GM11168 (cell line): ENCODE data around the gene CCL3.
"Not testable (repeated sequence)": the region's sequence is repeated elsewhere in the genome, so short reads cannot be mapped to it uniquely, and the experiment has no call there.

Source experiments
- in situ Hi-C: fragments of 300-500 bp; cut with MboI; formaldehyde crosslinking; loops from one replicate; pipeline ENCODE4 v1.12.0; 2022; ENCODE audit warnings: low sequenced_read_pairs; ENCODE audit not compliant: unreplicated experiment

Gene CCL3

DNA sequence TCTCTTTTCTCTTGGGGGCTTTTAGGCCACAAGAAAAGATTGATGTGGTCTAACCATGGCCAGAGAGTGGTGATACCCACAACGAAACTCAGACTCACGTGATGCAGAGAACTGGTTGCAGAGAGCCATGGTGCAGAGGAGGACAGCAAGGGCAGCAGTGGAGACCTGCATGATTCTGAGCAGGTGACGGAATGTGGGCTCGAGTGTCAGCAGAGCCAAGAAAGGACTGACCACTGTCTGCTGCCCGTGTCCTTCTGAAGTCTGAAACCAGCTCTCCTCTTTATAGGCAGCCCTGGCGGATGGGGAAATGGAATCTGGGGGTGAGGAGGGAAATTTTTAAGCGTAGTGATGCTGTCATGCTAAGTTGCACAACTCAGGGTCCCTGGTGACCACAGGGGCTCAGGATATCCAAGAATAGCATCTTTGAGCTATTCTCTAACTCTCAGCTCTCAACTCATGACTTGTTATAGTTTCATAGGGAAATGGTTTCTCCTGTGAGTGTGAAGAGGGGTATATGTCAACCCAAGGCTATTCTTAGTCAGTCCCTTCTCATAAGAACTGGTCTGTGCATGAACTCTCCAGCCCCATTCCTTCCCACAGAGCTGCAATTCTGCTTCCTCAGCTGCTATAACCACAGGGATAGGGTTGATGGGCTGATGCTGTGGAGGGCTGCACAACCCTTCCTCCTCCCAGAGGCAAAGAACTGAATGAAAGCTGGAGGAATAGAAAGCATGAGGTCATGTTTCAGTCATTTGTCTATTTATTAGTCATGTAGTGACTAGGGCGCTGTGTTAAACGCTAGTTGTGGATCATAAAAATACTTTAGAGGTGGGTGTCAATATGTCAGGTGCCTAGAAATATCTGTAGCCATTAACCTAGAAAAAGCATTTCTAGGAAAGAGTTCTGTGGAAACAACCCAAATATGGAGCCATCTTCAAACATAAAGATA, at the start of gene CCL3:
Gene CCL3, minus strand, starts transcription at position 256 of the 949 bp plus-strand sequence. Its CDS starts 85 bp downstream, at position 171.
- in situ Hi-C loops: loop anchor here (5.0 kb wide), 1 partner anchor 102 kb away; no protein-coding TSS in a partner anchor

DNA sequence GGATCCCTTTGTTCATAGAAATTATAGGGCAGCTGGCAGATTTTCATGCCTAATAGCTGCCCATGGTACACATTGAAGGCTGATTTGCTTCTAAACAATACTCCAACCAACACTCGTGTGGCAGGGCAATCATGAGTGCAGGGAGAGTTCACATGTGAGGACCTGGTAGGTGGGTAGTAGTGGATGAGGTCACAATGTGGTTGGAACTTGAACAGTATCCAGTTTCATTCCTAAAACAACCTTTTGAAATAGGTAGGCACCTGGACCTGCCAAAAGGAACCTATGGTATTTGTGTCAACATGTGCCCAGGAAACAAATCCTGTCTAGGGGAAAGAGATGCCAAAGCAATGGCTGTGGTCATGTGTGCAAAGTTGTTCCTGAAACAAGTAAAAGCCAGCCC, 46.5 kb upstream of the CCL3 start:
- in situ Hi-C loops: no loop called here

DNA sequence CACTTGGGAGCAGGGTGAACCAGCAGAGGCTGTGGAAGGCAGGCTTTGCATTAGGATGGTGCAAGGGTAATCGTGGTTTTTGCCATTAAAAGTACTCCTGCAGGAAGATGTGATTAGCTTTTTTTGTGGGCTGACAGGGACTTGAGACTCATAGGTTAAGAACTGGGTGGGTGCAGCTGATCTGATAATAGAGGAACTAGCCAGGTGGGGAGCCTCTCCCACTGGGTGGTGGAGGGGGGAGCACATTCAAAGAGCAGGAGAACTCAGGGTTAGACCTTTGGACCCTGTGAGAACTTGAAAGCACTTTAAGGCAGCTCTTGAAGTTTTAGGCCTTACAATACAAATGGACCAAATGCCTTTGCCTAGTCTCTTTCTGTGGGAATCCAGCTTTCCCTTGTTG, 46.1 kb upstream of the CCL3 start:
- in situ Hi-C loops: no loop called here

DNA sequence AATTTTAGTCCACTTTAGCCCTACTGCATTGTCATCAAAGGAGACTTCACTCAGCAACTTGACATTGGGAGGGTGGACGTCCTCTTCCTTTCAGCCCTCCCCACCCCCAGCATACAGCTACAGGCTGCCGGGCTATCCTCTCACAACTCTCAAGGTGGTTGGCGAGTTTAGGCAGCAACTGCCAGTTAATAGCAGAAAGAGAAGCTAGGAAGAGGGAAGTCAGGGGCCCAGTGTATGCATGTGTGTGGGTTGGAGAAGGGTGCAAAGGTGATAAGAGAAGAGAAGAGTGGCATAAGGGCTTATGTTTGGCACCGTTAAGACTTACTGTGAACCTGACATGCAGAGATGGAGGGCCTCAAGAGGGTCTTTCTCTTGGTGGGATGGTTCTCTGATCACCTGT, 45.5 kb upstream of the CCL3 start:
- in situ Hi-C loops: no loop called here

DNA sequence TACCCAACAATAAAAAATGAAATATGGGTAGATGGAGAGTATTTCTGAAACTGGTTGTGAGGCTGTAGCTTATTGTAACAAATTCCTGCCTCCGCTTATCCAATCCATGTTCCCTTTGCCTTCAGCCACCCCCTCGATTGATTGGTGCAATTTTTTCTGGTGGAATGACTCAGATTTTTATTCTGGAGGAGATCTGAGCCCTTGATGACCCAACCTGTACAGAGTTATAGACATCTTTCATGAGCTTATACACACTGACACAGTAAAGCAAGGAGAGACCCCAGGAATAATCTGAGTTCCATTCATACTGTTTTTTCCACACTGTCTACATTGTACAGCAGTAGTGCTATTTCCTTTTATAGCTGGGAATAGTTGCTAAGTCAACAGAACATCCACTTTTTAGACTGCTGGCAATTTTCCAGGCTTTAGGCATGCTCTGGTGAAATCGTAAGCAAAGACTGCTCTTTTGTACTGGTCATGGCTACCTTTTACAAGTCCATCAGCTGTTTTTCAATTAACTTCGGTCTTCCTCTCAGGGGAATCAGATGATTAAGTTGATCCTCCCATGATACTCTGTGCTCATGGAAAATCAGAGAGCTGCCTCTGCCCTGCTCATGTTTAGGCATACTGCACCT, 43.8 kb upstream of the CCL3 start:
- in situ Hi-C loops: no loop called here

DNA sequence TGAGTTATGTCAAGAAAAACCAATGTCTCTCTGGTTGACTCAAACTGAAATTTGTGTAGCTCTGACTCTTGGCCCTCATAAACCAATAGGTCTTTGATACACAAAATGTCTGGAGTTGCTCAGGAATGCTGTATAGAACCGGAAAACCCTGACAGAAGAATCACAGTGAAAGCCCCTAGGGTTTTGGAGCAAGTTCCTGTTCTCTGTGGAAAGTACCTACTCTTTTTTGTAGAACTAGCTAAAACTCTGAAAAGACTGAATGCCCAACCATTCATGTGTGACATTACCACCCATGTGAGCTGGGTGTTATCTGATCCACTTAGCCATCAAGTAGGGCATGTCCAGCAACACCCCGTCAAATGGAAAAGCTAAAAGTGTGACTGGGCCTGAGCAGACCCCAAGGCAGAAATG, 42.5 kb upstream of the CCL3 start:
- in situ Hi-C loops: no loop called here

DNA sequence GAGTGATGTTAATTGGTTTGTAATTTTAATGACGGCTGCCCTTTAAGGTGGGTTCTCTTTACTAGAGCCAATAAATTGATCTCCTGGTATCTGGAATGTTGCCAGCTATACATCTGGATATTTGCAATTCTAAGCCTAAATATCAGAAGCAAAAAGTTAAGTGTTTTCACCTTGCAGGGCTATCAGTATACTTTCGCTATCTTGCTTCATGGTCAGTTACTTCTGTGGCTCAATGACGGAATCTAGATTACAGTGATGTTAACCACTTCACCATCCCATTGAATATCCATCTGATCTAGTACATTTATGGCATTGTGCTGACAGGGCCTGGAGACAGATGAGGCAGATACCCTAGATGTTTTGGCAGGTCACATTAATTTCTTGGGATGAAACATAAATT, 42.0 kb upstream of the CCL3 start:
- in situ Hi-C loops: no loop called here

DNA sequence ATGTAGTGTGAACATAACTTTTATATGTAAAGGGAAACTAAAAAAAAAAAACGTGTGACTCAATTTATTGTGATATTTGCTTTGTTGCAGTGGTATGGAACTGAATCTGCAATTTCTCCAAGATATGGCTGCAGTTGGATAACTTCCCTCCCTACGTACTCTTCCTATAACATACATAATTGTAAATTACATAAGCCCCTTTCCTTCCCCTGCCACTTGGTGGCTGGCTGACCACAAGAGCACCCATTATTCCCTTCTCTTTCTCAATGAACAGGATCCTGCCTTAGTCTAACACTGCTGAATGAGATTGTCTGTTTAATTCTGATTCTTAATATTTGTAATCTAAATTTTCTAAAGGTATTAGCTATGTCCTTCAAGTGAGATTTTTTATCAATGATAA, 41.5 kb upstream of the CCL3 start:
- in situ Hi-C loops: no loop called here

DNA sequence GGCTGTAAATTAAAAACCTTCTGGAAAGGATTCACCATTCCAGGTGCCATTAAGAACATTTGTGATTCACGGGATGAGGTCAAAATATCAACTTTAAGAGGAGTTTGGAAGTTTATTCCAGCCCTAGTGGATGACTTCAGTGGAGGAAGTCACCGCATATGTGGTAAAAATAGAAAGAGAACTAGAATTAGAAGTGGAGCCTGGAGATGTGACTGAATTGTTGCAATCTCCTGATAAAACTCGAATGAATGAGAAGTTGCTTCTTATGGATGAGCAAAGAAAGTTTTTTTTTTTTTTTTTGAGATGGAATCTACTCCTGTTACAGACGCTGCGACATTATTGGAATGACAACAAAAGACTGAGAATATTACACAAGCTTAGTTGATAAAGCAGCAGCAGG, 40.4 kb upstream of the CCL3 start:
- in situ Hi-C loops: no loop called here

DNA sequence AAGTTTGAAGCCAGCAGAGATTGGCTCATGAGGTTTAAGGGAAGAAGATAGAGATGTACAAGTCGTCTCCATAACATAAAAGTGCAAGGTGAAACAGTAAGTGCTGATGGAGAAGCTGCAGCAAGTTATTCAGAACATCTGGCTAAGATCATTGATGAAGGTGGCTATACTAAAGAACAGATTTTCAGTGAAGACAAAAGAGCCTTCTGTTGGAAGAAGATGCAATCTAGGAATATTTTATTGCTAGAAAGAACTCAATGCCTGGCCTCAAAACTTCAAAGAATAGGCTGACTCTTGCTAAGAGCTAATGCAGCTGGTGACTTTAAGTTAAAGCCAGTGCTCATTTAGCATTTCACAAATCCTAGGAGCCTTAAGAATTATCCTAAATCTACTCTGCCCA, 39.7 kb upstream of the CCL3 start:
- in situ Hi-C loops: no loop called here

DNA sequence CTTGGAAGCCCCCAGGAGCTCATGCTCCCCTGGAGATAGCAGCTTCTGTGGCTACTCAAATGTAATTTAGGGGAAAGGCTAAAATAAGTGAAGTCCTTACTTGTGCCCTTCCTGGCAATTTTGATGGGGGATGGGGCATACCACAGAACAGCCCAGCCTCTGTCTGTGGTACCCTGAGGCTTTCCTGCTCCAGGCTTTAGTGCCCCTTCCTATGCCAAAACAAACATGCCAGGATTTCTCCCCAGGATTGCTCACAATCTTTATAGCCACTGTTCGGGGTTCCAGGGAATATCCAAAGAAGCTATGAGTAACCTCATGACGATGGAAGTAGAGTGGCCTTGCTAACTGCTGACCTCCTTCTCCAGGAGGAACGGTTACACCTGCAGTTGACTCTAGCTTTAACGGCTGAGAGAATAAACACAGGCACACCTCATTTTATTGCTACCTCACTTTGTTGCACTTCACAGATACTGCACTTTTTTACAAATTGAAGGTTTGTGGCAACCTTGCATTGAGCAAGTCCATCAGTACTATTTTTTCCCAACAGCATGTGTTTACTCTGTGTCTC, 38.6 kb upstream of the CCL3 start:
- in situ Hi-C loops: no loop called here

DNA sequence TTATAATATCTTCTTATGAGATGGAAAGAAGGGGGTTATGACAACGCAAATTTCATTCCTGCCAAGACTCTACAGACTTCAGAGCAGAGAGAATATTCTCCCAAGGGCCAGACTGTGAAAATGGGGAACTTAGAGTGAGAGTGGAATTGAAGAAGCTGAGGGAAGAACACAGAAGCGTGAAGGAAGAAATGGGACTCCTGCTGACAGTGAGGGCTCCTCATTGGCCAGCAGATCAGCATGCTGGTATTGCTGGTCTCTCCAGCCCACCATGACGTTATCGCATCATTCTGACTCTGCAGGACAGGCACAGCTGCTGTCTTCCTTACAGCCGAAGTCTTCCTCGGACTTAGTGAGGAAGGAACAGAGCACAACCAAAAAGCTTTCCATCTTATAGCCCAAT, 38.0 kb upstream of the CCL3 start:
- in situ Hi-C loops: no loop called here

DNA sequence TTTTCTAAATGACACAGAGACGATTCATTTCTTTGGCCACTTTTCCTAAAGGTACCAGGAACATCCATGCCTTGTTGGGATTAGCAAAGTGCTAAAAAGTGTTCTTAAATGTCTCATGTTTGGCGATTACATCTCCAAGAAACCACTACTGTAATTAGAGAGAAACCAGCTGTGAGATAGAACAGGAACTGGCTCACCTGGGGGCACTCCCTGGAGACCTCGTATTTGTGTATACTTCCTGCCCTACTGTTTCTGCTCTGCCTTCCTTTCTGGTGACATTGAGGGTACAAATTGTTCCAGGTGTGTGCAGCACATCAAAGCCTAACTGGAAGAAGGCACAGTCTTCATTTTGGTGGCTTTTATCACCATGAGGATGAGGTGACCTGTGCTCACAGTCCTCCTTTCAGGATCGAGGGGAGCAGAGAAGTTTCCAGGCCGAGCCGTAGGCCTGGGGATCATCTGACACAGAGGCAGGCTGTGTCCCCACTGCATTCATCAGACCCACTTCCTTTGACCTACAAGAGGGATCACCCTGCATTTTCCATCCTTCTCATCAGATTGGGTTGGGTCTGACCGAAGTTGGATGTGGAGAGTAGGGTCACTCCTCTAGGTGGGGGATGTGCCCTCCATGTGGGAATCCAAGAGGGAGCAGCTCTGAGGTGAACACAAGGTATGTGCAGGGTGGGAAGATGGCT, 37.4 kb upstream of the CCL3 start:
- in situ Hi-C loops: no loop called here

DNA sequence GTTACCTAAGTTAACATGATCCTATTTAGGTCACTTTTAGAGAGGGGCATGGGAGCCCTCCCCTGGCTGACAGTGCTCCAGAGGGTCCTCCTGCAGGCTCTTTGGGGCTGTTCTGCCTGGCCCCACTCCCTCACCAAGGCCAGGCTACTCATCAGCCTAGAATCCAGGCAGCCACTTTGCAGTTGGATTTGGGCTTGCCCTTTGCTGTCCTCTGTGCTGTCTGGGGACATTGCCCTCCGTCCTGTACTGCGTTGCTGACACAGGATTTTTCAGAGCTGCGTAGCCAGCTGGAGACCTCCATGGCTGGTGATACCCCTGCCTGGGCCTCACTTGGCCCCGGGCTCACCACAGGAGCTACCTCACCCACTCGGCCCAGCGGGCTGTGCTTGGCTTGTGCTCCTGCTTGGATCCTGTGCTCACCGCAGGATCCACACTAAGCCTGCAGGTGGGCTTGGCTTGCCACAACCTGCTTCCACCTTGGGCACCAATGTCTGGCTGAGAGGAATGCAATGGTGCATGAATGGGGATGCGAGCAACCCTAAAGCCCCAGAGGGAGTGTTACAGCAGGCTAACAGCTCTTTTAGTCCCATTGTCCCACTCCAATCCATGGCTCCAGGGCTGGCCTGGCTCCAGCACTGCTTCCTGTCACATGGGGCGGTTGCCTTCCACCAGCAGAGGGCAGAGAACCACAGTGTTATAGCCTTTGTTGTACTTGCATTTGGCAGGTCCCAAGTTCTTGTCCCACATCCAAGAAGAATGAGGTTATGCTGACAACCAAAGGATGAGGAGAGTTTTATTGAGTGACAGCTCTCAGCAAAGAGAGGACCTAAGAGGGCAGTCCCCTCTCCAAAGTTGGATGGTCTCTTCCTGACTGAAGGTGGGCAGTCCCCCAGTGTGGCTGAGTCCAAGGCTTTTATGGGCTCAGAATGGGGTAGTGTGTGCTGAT, 35.2 kb upstream of the CCL3 start:
- in situ Hi-C loops: no loop called here

DNA sequence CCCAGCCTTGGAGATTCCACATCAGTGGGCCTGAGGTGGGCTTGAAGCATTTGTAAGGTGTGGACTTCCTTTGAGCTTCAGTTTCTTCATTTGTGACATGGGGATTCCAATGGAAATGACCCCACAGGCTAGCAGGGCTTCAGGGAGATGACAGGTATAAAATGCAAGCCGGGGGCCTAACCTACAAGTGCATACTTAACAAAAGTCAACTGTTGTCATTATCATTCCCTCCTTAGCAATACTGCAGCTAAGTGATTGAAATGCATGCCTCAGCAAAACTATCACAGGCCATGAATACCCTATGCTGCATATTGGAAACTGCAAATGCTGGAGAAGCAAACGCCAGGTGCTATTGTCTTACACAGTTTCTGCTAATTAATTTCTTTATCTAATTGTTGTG, 33.5 kb upstream of the CCL3 start:
- in situ Hi-C loops: no loop called here

DNA sequence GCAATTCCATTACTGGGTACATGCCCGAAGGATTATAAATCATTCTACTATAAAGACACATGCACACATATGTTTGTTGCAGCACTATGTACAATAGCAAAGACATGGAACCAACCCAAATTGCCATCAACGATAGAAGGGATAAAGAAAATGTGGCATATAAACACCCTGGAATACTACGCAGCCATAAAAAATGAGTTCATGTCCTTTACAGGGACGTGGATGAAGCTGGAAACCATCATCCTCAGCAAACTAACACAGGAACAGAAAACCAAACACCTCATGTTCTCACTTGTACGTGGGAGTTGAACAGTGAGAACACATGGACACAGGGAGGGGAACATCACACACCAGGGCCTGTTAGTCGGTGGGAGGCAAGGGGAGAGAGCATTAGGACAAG, 31.2 kb upstream of the CCL3 start:
- in situ Hi-C loops: not testable (repeated sequence)

DNA sequence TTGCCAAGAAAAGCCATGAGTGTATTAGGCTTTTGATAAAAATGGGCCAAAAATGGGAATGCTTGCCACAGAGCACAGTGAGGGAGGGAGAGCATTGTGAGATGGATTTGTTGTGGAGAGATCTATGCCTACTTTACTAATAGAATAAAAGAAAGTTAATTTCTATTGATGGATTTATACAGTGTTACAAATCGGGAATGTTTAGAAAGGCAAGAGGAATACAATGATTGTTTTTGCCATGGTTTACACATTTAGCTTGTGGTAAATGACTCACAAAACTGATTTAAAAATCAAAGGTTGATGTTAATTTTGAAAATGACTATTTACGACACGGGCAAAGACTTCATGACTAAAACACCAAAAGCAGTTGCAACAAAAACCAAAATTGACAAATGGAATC, 30.3 kb upstream of the CCL3 start:
- in situ Hi-C loops: no loop called here

DNA sequence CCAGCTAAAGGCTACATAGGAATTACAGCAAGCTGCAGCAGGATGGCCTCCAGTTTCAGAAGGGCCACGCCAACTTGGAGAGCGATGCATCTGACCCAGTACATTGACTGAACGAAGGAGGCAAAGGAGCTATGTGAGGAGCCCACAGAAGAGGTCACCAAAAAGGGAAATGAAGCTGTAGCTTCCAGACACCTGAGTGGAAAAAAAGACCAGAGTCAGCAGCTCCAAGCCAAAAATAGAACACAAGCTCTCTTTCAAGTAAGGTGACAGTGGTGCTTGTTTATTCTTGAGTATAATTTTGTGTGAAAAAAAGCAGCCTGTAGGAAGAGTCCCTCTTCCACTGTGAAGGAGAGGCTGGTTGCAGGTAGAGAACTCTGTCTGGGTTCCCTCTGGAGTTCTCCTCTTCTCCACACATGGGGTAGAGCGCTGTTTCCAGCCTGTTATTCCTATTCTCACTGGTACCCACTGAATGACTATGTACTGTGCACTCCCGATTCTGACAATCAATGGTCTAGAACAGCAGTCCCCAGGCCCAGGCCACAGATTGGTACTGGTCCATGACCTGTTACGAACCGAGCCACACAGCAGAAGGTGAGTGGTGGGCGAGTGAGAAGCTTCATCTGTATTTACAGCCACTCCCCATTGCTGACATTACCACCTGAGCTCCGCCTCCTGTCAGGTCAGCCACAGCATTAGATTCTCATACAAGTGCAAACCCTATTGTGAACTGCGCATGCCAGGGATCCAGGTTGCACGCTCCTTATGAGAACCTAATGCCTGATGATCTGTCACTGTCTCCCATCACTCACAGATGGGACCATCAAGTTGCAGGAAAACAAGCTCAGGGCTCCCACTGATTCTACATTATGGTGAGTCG, 28.8 kb upstream of the CCL3 start:
- in situ Hi-C loops: no loop called here
